ENCODE data around the gene FAM217B.

DNA sequence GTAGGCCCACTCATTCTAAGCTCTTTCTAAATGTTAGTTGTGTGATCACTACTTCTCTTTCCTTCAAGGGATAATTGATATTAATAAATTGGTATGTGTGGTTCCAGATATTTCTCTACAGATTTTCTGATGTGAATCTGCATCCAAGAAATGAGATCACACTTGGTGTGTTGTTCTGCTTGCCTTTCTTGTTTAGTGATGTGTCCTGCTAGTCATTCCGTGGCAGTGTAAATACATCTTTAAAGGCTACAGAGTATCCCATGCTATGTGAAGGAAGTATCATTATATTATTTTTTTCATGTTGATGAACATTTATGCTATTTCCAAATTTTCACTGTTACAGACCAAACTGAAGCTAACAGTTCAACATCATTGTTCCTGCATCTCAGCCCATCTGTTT is 31.2 kb downstream of the FAM217B start:
- no peak for TF ChIP-seq CTCF (conservative IDR thresholded peaks at IDR 0.05)
- TF ChIP-seq ZFX (IDR thresholded peaks at IDR 0.05): no peak
